NCI-H1092 (cell line): ENCODE data around the gene COX8A.

Experiments
- DNase-seq: peaks from one replicate; lab custom pipeline; 2025; lab: John Stamatoyannopoulos, UW

The COX8A gene

GRCh38 chr11:64021757-64022093 is 47.3 kb downstream of the COX8A start:
- DNase-seq: no peak

DNA sequence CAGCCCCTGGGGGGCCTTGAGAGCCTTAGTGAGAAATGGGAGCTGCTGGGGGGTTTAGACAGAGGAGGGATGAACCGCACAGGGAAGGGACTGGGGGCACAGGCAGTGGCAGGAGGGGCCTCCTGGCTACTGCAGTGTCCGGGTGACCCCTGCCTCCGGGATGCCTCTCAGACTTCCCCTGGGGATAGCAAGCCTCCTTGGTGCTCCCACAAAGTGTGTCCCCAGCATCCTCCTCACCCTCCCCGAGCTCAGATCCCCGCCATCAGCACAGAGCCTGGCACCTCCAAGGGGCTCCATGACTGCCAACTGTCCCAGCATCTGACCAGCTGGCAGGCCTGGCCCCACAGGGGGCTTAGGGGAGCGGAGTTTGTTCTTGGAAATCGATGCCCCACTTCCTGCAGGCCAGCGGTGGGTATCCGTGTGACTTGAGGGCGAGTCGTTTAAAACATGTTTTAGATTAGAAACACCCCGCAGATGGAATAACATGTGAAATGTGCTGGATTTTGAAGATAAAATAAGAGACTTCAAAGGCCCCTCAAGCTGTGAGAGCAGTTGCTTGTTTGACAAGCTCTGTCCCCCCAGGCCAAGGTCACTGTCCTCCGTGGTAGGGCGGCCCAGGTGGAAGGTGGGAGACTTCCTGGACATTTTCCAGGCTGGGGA is 47.8 kb downstream of the COX8A start:
- no peak for DNase-seq

GRCh38 chr11:64023712-64024710 is 49.6 kb downstream of the COX8A start:
- no peak for DNase-seq

- DNase-seq: no peak
These were observed 50.8 kb downstream of the COX8A start for GRCh38 chr11:64025205-64025604.
